AG09319 (cell line): ENCODE data around the gene RSU1.

Experiments used
- DNase-seq: peaks from one replicate; pipeline ENCODE4 v3.0.0-alpha.2; 2010; ENCODE audit warnings: low read depth; ENCODE audit errors: extremely low read depth
- CTCF ChIP-seq: IDR thresholded peaks from 2 replicates; pipeline ENCODE4 v1.5.1; 2011; ENCODE audit warnings: low read depth, mild to moderate bottlenecking, inconsistent platforms, low read length, moderate library complexity

RSU1 gene

GRCh38 chr10:16814012-16814411, 3.2 kb downstream of the RSU1 start:
- no peak for TF ChIP-seq CTCF
- no peak for DNase-seq

GRCh38 chr10:16812676-16813075, 4.5 kb downstream of the RSU1 start:
- no peak for TF ChIP-seq CTCF

GRCh38 chr10:16811765-16812164, 5.5 kb downstream of the RSU1 start:
- no peak for TF ChIP-seq CTCF
- DNase-seq = no peak

More at GRCh38 chr10:16812676-16813075, 4.5 kb downstream of the RSU1 start:
- DNase-seq = no peak

- no peak for TF ChIP-seq CTCF
- no peak for DNase-seq
Observed at GRCh38 chr10:16811292-16811691, 5.9 kb downstream of the RSU1 start.

- no peak for DNase-seq
Observed at GRCh38 chr10:16809074-16809718, 8.0 kb downstream of the RSU1 start.

GRCh38 chr10:16804123-16804522, 13.1 kb downstream of the RSU1 start:
- no peak for DNase-seq
- TF ChIP-seq CTCF = no peak

More at GRCh38 chr10:16809074-16809718, 8.0 kb downstream of the RSU1 start:
- TF ChIP-seq CTCF = peak; percentile 56

GRCh38 chr10:16803464-16803863, 13.8 kb downstream of the RSU1 start:
- no peak for DNase-seq
- TF ChIP-seq CTCF = no peak
